A549 (cell line): ENCODE data around the gene ANAPC5.

Experiments
- BHLHE40 ChIP-seq: IDR thresholded peaks from 2 replicates; pipeline ENCODE4 v1.6.1; 2012; ENCODE audit warnings: low read depth, low read length, inconsistent platforms
- CEBPB ChIP-seq, 2 experiments: fragments of >200 bp in 1 of 2; sonication (Bioruptor Twin) in 1 of 2; formaldehyde crosslinking in 1 of 2; IDR thresholded peaks; 2 replicates each; pipeline ENCODE4 v1.6.1; 2012 to 2016
- CHD4 ChIP-seq: fragments of 200-600 bp; sonication (generic); IDR thresholded peaks from 2 replicates; pipeline ENCODE4 v1.6.1; 2016; ENCODE audit warnings: antibody characterized with exemption, mild to moderate bottlenecking, borderline replicate concordance
- CTCF ChIP-seq: fragments of >200 bp; sonication (Bioruptor Twin); formaldehyde crosslinking; IDR thresholded peaks from 3 replicates; pipeline ENCODE4 v1.5.1; 2016
- EP300 ChIP-seq, 2 experiments: fragments of >200 bp; sonication (Bioruptor Twin); formaldehyde crosslinking; IDR thresholded peaks; 2 replicates in 1 of 2; 3 replicates in 1 of 2; pipeline ENCODE4 v1.6.1; 2016 to 2017
- RFX5 ChIP-seq: fragments of 450-650 bp; IDR thresholded peaks from 2 replicates; pipeline ENCODE4 v1.7.1; 2014; ENCODE audit warnings: antibody characterized with exemption, mild to moderate bottlenecking, moderate library complexity
- SMC3 ChIP-seq: fragments of >200 bp; sonication (Bioruptor Twin); formaldehyde crosslinking; IDR thresholded peaks from 3 replicates; pipeline ENCODE4 v1.6.1; 2018; ENCODE audit warnings: inconsistent platforms

DNA sequence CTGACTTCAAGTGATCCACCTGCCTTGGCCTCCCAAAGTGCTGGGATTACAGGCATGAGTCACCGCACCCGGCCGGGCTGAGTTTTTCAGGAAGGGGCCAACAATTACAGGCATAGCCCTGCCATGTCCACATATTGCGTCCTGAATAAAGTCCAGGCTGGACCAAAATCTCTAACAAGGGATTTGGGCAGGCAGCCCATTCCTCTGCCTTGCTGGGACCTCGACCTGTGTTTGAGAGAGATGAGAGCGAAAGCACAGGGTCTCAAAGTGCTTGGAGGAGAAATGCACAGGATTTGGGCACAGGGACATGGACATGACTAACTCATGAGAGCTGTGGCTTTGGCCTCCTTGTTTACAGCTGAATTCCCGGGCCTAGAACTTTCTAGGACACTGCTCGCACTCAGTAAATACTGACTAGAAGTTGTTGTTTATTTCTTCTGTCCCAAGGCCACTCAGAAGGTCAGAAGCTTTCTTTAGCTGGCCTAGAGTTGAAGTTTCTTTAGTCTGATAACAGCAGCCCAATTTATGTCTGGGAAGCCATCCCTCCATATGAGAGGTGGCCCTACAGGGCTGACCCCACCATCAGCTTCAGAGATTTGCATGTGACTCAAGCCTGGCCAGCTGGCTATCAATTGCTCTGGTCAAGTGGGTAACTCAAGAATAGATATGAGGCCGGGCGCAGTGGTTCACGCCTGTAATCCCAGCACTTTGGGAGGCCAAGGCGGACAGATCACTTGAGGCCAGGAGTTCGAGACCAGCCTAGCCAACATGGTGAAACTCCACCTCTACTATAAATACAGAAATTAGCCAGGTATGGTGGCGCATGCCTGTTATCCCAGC is 67.4 kb downstream of the ANAPC5 start:
- TF ChIP-seq CTCF (no peak), SMC3 (no peak), CEBPB (IDR thresholded peaks at IDR 0.05) (no peak), EP300 (IDR thresholded peaks at IDR 0.05) (no peak), RFX5 (no peak), BHLHE40 (no peak), CHD4 (no peak)
